Activated CD4-positive, alpha-beta T cell treated with anti-CD3 and anti-CD28 coated beads, Interleukin-2, amount 50 U/mL, for 16 hours (primary cell): ENCODE measurements around the gene KHDC4.
A peak's percentile ranks its signal among the peaks of the same experiment; 100 is the strongest.

Experiments used
- DNase-seq: peaks from one replicate; pipeline ENCODE4 v3.0.0-alpha.2; 2020

Gene KHDC4

DNA sequence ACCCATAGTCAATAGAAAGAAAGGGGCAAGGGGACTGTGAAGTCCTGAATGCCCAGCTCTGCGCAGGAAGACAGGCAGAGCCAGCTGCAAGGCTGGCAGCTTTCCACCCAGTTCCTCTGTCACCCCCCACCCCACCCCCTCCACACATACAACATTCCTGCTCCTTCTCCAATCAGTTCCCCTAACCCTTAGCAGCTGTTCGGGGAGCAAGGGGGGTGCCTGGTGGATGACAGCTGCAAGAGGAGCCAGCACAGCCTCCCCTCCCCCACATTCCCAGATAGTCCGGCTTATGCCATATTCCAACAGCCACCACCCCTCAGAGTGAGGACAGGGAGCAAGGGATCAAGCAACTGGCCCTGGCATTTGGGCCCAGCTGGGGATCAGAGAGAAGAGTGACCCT is 34.5 kb upstream of the KHDC4 start:
- DNase-seq: no peak

GRCh38 chr1:155968051-155968400 is 33.8 kb upstream of the KHDC4 start:
- no peak for DNase-seq

DNA sequence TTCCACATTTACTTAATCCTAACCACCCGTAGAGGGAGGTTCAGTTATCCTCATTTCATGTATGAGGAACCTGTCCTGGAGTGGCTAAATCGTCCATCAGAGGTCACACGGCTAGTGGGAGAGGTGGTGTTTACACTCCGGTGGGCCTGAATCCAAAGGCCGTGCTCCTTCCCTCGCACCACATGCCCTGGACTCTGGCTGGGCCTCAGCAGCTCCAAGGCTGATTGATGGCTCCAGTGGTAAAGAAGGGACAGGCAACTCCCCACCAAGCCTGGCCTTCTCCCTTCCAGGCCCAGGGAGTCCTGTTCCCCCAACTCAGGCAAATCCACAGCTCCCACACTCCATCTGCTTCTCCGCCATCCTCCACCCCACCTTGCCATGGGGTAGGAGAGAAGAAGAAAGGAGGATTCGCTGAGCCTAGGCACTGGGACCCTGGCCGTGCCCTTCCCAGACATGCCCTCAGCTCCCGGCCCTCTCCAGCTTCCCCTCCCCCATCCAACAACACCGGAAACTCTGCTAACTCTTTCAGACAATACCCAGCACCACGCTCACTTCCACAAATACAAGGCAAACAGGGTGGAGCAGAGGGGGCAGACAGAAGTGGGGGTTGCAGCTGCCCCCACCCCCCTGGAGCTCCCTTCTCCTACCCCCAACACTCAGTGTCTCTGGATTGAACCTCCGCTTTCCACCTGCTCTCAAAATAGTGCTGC is 33.3 kb upstream of the KHDC4 start:
- no peak for DNase-seq

DNA sequence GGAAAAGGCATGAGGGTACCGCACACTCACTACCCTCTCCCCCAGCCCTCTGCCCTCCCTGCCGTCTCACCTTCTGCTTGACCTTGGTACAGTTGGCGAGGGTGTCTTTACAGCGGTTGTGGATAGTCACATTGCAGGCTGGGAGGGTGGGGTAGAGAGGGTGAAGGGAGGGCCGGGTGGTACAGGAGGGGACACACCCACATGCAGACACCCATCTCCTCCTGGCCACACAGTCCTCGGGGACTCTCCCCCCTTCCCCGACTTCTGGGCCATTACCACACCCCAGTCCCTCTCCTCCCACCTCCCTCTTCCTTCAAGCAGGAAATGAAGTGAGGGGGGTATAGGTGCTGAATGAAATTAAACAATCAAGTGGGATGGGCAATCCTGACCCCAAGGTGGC is 32.5 kb upstream of the KHDC4 start:
- no peak for DNase-seq

DNA sequence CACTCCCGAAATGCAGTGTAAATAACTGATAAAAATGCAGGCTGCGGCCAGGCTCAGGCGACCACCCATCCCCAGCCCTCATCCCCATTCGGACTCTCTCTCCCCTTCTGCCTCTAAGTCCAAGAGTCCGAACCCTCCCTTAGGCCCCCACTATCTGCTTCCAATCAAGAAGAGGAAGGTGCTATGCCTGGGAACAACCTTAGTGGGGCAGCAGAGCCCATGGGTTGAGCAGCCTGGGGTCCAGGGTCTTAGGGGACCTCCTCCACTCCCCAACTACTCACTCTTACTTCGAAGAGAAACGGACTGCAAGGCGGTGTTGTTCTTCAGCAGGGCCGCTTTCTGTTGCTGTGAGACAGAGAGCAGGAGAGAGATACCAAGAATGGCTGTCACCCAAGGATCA is 31.9 kb upstream of the KHDC4 start:
- no peak for DNase-seq

- DNase-seq: no peak
These were observed 30.0 kb upstream of the KHDC4 start for GRCh38 chr1:155964193-155964592.

DNA sequence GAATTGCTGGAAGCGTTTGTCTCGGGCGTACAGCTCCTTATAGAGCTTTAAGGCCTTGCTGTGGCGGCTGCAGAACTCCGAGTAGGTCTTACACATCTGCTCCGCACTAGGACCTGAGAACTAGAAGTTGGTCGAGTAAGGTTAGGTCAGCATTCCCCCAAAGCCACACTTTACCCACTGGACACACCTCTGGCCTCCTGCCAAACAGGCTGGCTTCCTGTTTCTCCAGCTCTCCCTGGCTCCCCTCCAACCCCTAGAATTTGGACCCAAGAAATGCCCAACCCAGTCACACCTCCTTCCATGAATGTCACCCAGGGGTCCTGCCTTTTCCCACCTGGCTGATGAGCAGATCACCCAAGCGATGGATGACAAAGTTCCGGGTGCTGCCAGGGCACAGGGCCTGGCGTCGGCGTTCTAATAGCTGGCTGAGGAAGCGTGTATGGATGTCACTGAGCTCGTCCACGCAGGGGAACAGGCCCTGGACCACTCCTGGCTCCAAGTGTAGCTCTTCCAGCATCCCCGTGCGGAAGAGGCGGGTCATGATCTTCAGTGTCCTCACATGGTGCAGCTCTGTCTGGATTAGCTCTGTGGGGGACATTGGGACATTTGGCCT is 28.5 kb upstream of the KHDC4 start:
- DNase-seq: no peak

DNA sequence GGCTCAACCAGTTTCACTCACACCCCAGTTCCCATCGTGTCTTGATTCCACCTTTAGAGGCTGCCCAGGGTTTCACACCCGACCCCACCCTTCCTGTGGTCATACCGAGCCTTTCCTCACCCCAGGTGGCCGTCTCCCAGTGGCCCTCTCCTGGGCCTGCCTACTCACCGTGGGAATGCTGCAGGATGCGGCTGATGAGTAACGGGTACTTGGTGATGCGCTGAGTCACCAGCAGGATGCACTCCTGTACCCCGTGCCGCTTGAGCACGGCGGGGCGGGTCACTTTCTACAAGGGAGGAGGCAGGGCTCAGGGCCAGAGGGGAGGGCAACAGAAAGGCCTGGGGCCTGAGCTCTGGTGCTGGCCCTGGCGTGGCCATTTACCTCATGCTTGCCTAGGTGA is 27.7 kb upstream of the KHDC4 start:
- DNase-seq: peak; percentile 40

GRCh38 chr1:155960081-155960745 is 26.0 kb upstream of the KHDC4 start:
- no peak for DNase-seq

DNA sequence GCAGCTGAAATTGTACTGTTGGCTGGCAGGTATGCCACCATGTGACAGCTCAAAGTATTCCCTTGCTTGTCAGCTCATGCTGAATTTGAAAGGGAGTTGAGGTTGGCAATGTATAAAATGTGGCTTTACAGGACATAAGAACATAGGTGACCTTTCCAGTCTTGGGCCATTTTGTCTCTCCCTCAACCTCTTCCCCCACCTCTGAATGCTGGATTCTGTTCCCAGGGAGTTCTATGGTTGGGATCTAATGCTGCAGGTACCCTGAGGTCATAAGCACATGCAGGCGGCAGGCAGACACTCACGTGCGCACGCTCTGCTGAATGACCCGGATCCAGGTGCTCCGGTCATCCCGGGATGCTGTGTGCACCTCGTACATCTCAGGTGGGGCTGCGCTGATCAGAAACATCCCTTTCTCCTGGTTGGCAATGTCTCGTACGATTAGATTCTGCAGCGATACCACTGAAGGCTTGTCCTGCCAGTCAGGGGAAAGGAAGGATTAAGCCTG is 23.2 kb upstream of the KHDC4 start:
- no peak for DNase-seq

- DNase-seq: no peak
These were observed 20.4 kb upstream of the KHDC4 start for GRCh38 chr1:155954645-155955044.

DNA sequence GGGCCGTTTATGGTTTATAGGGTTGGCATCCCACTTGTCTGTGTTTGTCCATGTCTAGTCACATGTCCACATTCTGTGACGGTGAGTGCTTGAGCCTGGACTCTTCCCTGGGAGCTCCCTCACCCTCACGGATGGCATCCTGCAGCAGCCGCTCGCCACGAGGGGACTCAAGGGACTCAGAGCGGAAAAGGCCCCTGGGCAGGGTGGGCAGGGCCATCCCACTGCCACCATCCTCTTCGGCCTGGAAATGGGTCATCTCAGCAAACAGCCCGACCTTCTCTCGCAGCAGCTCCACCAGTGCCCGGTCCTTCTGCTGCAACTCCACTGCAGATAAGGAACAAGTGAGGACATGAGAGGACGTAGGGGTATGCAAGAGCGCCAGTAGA is 18.3 kb upstream of the KHDC4 start:
- no peak for DNase-seq

DNA sequence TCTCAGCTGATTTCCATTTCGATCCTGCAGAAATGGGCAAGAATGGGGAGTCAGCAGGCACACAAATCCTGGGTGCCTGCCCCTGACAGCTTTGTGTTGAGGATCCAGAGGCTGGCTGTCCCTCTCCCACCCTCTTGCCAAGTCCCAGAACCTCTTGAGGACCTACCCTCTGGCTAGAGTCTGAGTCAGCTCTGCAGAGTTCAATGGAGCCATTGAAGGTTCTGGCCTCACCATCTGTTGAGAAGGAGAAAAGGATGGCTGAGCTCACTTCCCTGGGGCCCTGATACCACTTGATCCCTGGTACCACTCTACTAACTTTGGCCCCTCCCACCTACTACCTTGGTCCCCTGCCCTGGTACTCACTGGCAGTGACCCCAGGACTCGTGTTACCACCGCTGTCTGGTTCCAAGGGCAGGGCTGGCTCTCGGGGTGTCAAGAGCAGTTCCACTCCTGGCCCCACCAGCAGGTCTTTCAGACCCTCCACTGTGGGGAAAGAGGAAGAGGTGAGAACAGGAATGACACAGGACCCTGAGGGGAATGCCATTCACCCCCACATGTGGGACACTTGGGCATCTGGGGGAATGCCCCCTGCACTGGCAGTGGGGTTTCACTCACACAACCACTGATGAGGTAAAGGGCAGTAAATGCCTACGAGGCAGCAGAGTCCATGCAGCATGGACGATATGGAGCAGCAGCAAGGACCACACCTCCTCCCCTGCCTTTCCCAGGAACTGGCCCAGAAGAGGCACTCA is 17.7 kb upstream of the KHDC4 start:
- DNase-seq: no peak

- no peak for DNase-seq
These were observed 16.6 kb upstream of the KHDC4 start for GRCh38 chr1:155950829-155951228.

DNA sequence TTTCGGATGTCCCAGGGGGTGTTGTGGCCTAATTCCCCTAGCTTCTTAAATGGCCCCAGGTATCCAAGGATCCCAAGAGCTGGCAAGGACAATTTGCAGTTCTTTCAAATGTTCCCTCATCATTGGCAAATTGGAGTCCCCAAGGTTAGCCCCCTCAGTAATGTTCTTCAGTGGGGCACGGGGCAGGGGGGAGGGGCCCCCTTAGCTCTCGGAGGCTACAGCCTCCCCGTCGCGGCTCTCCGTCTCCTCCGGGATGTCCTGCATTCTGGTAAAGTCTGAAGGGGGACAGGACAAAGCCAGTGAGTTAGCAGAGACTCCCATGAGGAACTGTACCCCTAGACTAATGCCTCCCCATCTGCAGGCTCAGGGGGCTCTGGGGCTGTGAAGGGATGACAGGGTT is 13.5 kb upstream of the KHDC4 start:
- DNase-seq: no peak

GRCh38 chr1:155947292-155947691 is 13.1 kb upstream of the KHDC4 start:
- DNase-seq: no peak

DNA sequence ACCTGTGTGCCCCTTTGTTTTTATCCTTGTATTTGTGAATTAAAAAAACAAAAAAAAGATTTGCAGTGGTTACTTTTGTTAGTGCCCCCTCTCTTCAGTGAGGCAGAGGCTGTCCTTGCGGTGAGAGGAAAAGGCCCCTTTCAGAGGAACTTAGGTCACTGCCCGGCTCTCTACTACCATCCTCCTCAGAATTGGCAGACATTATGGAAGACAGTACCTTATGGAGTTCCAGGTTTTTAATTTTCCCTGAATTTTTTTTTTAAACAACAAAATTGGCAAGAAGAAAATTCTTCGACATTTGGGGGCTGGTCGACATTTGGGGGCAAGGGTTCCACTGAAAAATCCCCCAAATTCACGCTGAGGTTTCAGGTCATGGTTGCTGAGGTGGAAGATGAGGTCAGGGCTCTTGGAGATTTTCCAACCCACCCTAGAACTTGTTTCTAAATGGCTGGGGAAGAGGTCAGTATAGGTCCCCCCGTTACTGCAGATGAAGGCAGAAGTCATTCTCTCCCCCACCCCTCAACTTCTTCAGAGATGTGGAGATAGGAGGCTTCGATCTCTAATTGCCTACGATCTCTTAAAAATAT is 12.5 kb upstream of the KHDC4 start:
- DNase-seq: no peak

DNA sequence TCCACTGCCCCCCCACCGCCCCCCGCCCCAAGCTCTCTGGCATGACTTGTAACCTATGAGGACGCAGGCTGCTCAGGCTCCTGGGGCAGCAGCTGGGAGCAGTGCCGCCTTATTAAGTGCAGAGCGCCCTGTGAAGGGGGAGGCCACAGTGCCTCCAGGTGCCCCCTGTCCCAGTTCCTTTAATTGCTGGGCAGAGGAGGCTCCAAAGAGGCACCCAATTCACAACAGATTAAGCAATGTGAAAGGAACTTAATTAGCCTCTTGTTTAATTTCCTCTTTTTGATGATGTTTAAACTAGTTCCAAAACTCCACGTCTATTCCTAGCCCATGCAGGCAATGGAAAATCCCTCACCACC is 10.2 kb upstream of the KHDC4 start:
- no peak for DNase-seq

- no peak for DNase-seq
These were observed 8.4 kb upstream of the KHDC4 start for GRCh38 chr1:155942578-155943141.

DNA sequence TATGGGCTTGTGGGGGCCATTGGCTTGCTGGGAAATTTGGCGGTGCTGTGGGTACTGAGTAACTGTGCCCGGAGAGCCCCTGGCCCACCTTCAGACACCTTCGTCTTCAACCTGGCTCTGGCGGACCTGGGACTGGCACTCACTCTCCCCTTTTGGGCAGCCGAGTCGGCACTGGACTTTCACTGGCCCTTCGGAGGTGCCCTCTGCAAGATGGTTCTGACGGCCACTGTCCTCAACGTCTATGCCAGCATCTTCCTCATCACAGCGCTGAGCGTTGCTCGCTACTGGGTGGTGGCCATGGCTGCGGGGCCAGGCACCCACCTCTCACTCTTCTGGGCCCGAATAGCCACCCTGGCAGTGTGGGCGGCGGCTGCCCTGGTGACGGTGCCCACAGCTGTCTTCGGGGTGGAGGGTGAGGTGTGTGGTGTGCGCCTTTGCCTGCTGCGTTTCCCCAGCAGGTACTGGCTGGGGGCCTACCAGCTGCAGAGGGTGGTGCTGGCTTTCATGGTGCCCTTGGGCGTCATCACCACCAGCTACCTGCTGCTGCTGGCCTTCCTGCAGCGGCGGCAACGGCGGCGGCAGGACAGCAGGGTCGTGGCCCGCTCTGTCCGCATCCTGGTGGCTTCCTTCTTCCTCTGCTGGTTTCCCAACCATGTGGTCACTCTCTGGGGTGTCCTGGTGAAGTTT is 7.8 kb upstream of the KHDC4 start:
- DNase-seq: no peak

GRCh38 chr1:155940993-155941844 is 7.0 kb upstream of the KHDC4 start, which contains the start of gene RXFP4:
Gene RXFP4, plus strand, starts transcription at chr1:155941638. Its CDS starts 72 bp downstream, at chr1:155941710.
- no peak for DNase-seq
